KMS-11 (cell line): ENCODE results near the gene BROX.

Experiments
- H2AFZ ChIP-seq: fragments of 200-600 bp; sonication (generic); 2 replicates; pipeline ENCODE4 v1.6.1; 2016; ENCODE audit warnings: antibody characterized with exemption, mixed run types, low read depth
- H3K27ac ChIP-seq: fragments of 200-600 bp; sonication (generic); 2 replicates; pipeline ENCODE4 v1.6.1; 2016; ENCODE audit warnings: mild to moderate bottlenecking, mixed run types
- H3K27me3 ChIP-seq: fragments of 200-600 bp; sonication (generic); 2 replicates; pipeline ENCODE4 v1.6.1; 2017; ENCODE audit warnings: mild to moderate bottlenecking, low read depth, mixed run types, moderate library complexity; ENCODE audit not compliant: insufficient read depth
- H3K36me3 ChIP-seq: fragments of 200-600 bp; sonication (generic); 2 replicates; pipeline ENCODE4 v1.6.1; 2017; ENCODE audit warnings: mild to moderate bottlenecking, mixed run types; ENCODE audit not compliant: insufficient read depth
- H3K4me1 ChIP-seq: fragments of 200-600 bp; sonication (generic); 2 replicates; pipeline ENCODE4 v1.6.1; 2016; ENCODE audit warnings: mild to moderate bottlenecking, low read depth, mixed run types; ENCODE audit not compliant: poor library complexity, severe bottlenecking
- H3K4me2 ChIP-seq: fragments of 200-600 bp; sonication (generic); 2 replicates; pipeline ENCODE4 v1.7.0; 2016; ENCODE audit warnings: mild to moderate bottlenecking, mixed run types
- H3K4me3 ChIP-seq: fragments of 200-600 bp; sonication (generic); IDR thresholded peaks from 2 replicates; pipeline ENCODE4 v1.6.1; 2017; ENCODE audit warnings: low read depth, low read length, mixed read lengths; ENCODE audit not compliant: insufficient read depth
- H3K79me2 ChIP-seq: fragments of 200-600 bp; sonication (generic); 2 replicates; pipeline ENCODE4 v1.6.1; 2016; ENCODE audit warnings: low read depth, mixed run types; ENCODE audit not compliant: insufficient read depth
- H3K9ac ChIP-seq: fragments of 200-600 bp; sonication (generic); 2 replicates; pipeline ENCODE4 v1.6.1; 2016; ENCODE audit warnings: mild to moderate bottlenecking, mixed run types
- H4K20me1 ChIP-seq: fragments of 200-600 bp; sonication (generic); 2 replicates; pipeline ENCODE4 v1.6.1; 2016; ENCODE audit warnings: mild to moderate bottlenecking, mixed run types; ENCODE audit not compliant: insufficient read depth
- CTCF ChIP-seq: fragments of 200-600 bp; sonication (generic); conservative IDR thresholded peaks from 2 replicates; pipeline ENCODE4 v1.6.1; 2017; ENCODE audit warnings: low read depth, mild to moderate bottlenecking, antibody characterized with exemption, low read length, moderate library complexity, mixed read lengths

The BROX gene

GRCh38 chr1:222751255-222751654 lies 38.9 kb downstream of the BROX start:
- Histone ChIP-seq H3K27me3 (no peaks in the 10 kb centered on the region), H4K20me1 (no peaks in the 10 kb centered on the region), H3K9ac (no peak overlapping the region), H3K4me2 (no peak overlapping the region), H3K4me3 (no peak overlapping the region), H3K27ac (no peak overlapping the region), H3K36me3 (no peaks in the 10 kb centered on the region), H3K79me2 (no peaks in the 10 kb centered on the region), H3K4me1 (no peaks in the 10 kb centered on the region), H2AFZ (no peak overlapping the region)
- TF ChIP-seq CTCF, result no peak

- H3K4me3 ChIP-seq, result no peak overlapping the region
- TF ChIP-seq CTCF, result no peak
- no peaks in the 10 kb centered on the region for H3K79me2 ChIP-seq
- no peak overlapping the region for H2AFZ ChIP-seq
- H3K36me3 ChIP-seq, result no peaks in the 10 kb centered on the region
- H3K27ac ChIP-seq, result no peak overlapping the region
- no peak overlapping the region for H3K4me2 ChIP-seq
- no peaks in the 10 kb centered on the region for H3K27me3 ChIP-seq
- H4K20me1 ChIP-seq, result no peaks in the 10 kb centered on the region
- no peak overlapping the region for H3K9ac ChIP-seq
- no peaks in the 10 kb centered on the region for H3K4me1 ChIP-seq
These were observed 42.2 kb downstream of the BROX start for GRCh38 chr1:222754366-222755139.

GRCh38 chr1:222757646-222758268 lies 45.4 kb downstream of the BROX start:
- TF ChIP-seq CTCF, result no peak
- Histone ChIP-seq H3K27ac (no peak overlapping the region), H3K27me3 (no peaks in the 10 kb centered on the region), H3K9ac (no peak overlapping the region), H3K4me3 (no peak overlapping the region), H3K4me2 (no peak overlapping the region), H4K20me1 (no peaks in the 10 kb centered on the region), H3K79me2 (no peaks in the 10 kb centered on the region), H2AFZ (no peak overlapping the region), H3K4me1 (no peaks in the 10 kb centered on the region), H3K36me3 (no peaks in the 10 kb centered on the region)

- TF ChIP-seq CTCF, result no peak
- Histone ChIP-seq H3K4me2 (no peak overlapping the region), H3K4me3 (no peak overlapping the region), H4K20me1 (no peaks in the 10 kb centered on the region), H3K27ac (no peak overlapping the region), H3K79me2 (no peaks in the 10 kb centered on the region), H3K4me1 (no peaks in the 10 kb centered on the region), H3K9ac (no peak overlapping the region), H3K27me3 (no peaks in the 10 kb centered on the region), H2AFZ (no peak overlapping the region), H3K36me3 (no peaks in the 10 kb centered on the region)
These were observed 47.2 kb downstream of the BROX start for GRCh38 chr1:222759451-222760035.
